Stomach (tissue), 9 donors: ENCODE results near the gene CDH1. TPM values are rescaled to one million over a fixed set of nuclear protein-coding genes. Genes with fewer than 3 reads are reported as not detected.
"Not testable (repeated sequence)": the region's sequence is repeated elsewhere in the genome, so short reads cannot be mapped to it uniquely, and the experiment has no call there.

ENCODE experiments used
- DNase-seq, 2 donors: peaks; one replicate each; pipeline versions ENCODE4 v3.0.0 to v3.0.0-alpha.2; 2013 to 2019
- H3K27ac ChIP-seq, 5 donors: fragments of 200-600 bp in 4 of 5; sonication (generic) in 4 of 5; one replicate each; pipeline ENCODE4 v1.5.1; 2013 to 2019; ENCODE audit warnings: mild to moderate bottlenecking in 1 of 5, moderate library complexity in 1 of 5
- H3K27me3 ChIP-seq, 3 donors: fragments of 200-600 bp; sonication (generic); one replicate each; pipeline ENCODE4 v1.5.1; 2017 to 2019; ENCODE audit warnings: mixed run types in 1 of 3
- H3K36me3 ChIP-seq, 4 donors: fragments of 200-600 bp; sonication (generic); 1 replicate in 3 of 4; 2 replicates in 1 of 4; pipeline ENCODE4 v1.5.1; 2016 to 2019
- H3K4me1 ChIP-seq, 4 donors: fragments of 200-600 bp; sonication (generic); one replicate each; pipeline ENCODE4 v1.5.1; 2016 to 2019
- H3K4me3 ChIP-seq, 4 donors: fragments of 200-600 bp; sonication (generic) in 3 of 4; one replicate each; pipeline ENCODE4 v1.5.1; 2016 to 2019; ENCODE audit warnings: mild to moderate bottlenecking in 1 of 4
- H3K9me3 ChIP-seq, 4 donors: fragments of 200-600 bp; sonication (generic); one replicate each; pipeline ENCODE4 v1.5.1; 2016 to 2019
- CTCF ChIP-seq, 7 experiments: fragments of 450-650 bp in 4 of 7; fragments of 200-600 bp in 3 of 7; sonication (generic) in 3 of 7; IDR thresholded peaks; one replicate each; pipeline ENCODE4 v1.5.1; 2016 to 2019; ENCODE audit warnings: antibody characterized with exemption in 7 of 7, control low read depth in 2 of 7, mild to moderate bottlenecking in 1 of 7
- EP300 ChIP-seq: sonication (generic); formaldehyde crosslinking; IDR thresholded peaks from one replicate; pipeline ENCODE4 v1.6.1; 2017; ENCODE audit warnings: antibody characterized with exemption
- POLR2A ChIP-seq, 4 donors: fragments of 450-650 bp; IDR thresholded peaks; one replicate each; pipeline ENCODE4 v1.6.1; 2016; ENCODE audit warnings: antibody characterized with exemption in 4 of 4, control low read depth in 2 of 4, mild to moderate bottlenecking in 1 of 4, moderate library complexity in 1 of 4
- POLR2AphosphoS5 ChIP-seq, 3 donors: sonication (generic); formaldehyde crosslinking; IDR thresholded peaks; one replicate each; pipeline ENCODE4 v1.6.1; 2016; ENCODE audit warnings: antibody characterized with exemption in 3 of 3
- WGBS, 5 donors: extraction: QIAGEN DNeasy Blood & Tissue Kit in 3 of 5; methylation state at CpG; one replicate each; pipeline versions ENCODE4 v1.1.5 to v1.1.7; 2013 to 2018; 5-methylcytosine and 5-hydroxymethylcytosine counted together
- intact Hi-C: fragments of 100-400 bp; cut with DNase I; formaldehyde crosslinking; loops from one replicate; pipeline ENCODE4 v1.15.1; 2023; ENCODE audit warnings: low total_unique reads
- polyA plus RNA-seq, 3 donors: library from polyadenylated mRNA; stranded (reverse); fragments of 200-250 nt; gene quantifications; one replicate each; pipeline ENCODE4 v1.2.3, GENCODE V29; 2013
- total RNA-seq, 5 donors: library from RNA; depleted of rRNA; stranded (reverse); fragments of >200 nt; gene quantifications; one replicate each; pipeline versions ENCODE4 v1.1.0 to v1.2.3, GENCODE V29; 2014 to 2016
- donor health status: healthy with polysubstance abuse.
- donor health status: Bipolar disorder and iron deficiency.
- donor health status: healthy.

CDH1 gene
- total and polyA plus RNA-seq, 8 donors = 15.0 to 567 (median 132) TPM

GRCh38 chr16:68786685-68787418, 49.8 kb downstream of the CDH1 start:
- DNase-seq = peak in 1 of 2 donors; percentile 90
- no peak for TF ChIP-seq POLR2A (IDR thresholded peaks at IDR 0.05)
- no peak for TF ChIP-seq EP300
- TF ChIP-seq POLR2AphosphoS5 (IDR thresholded peaks at IDR 0.05) = peak in 1 of 3 donors; percentile 28
- Histone ChIP-seq H3K9me3 (no peaks in the 10 kb centered on the region), H3K4me3 (no peak overlapping the region), H3K36me3 (no peaks in the 10 kb centered on the region), H3K4me1 (peaks cover 45 to 81% (median 50%) of the 10 kb centered on the region in 4 donors), H3K27ac (peak overlapping the region; percentile 31 to 56 (median 41)), H3K27me3 (no peaks in the 10 kb centered on the region)
- WGBS, 5 donors = 28 to 43% (median 34%) methylated on average over 7 of the region's 7 CpGs
- intact Hi-C loops = no loop called here

GRCh38 chr16:68787419-68787807, 50.3 kb downstream of the CDH1 start:
- H3K36me3 ChIP-seq, H3K27me3 ChIP-seq, H3K4me3 ChIP-seq, H3K9me3 ChIP-seq, DNase-seq, intact Hi-C loops: not testable (repeated sequence)
- H3K4me1 ChIP-seq = peaks cover 40 to 81% (median 49%) of the 10 kb centered on the region in 4 donors
- H3K27ac ChIP-seq = peak overlapping the region in 4 of 5 donors; percentile 31 to 56 (median 40)
- 44 to 91% (median 46%) methylated on average over 1 of the region's 1 CpG for WGBS, 5 donors

- no peaks in the 10 kb centered on the region for H3K36me3 ChIP-seq
- H3K9me3 ChIP-seq = no peaks in the 10 kb centered on the region
- DNase-seq = peak; percentile 65 to 84
- TF ChIP-seq CTCF (IDR thresholded peaks at IDR 0.05) (no peak), POLR2AphosphoS5 (IDR thresholded peaks at IDR 0.05) (peak in 2 of 3 donors; percentile 29 to 72)
- 28 to 49% (median 44%) methylated on average over 9 of the region's 9 CpGs for whole genome bisulfite sequencing, 5 donors
- no peak overlapping the region for H3K4me3 ChIP-seq
- no peaks in the 10 kb centered on the region for H3K27me3 ChIP-seq
- peak overlapping the region; percentile 39 to 81 (median 73) for H3K27ac ChIP-seq
- H3K4me1 ChIP-seq = peaks cover 40 to 71% (median 52%) of the 10 kb centered on the region in 4 donors
- intact Hi-C loops = loop anchor here (10.0 kb wide), 1 partner anchor 45 kb away; no protein-coding TSS in a partner anchor
Measured at GRCh38 chr16:68790130-68790761, 53.2 kb downstream of the CDH1 start.

- Histone ChIP-seq H3K27me3 (no peaks in the 10 kb centered on the region), H3K4me1 (peaks cover 34 to 64% (median 48%) of the 10 kb centered on the region in 4 donors), H3K9me3 (no peaks in the 10 kb centered on the region), H3K36me3 (no peaks in the 10 kb centered on the region), H3K27ac (peak overlapping the region; percentile 5 to 81 (median 73)), H3K4me3 (no peak overlapping the region)
- intact Hi-C loops = loop anchor here (10.0 kb wide), 1 partner anchor 46 kb away; no protein-coding TSS in a partner anchor
- 69 to 80% (median 76%) methylated on average over 4 of the region's 4 CpGs for WGBS, 5 donors
- TF ChIP-seq CTCF (IDR thresholded peaks at IDR 0.05) (no peak), POLR2AphosphoS5 (IDR thresholded peaks at IDR 0.05) (no peak), EP300 (no peak), POLR2A (IDR thresholded peaks at IDR 0.05) (no peak)
- no peak for DNase-seq
Measured at GRCh38 chr16:68790944-68791343, 53.9 kb downstream of the CDH1 start.

- WGBS, 5 donors = 19 to 41% (median 33%) methylated on average over 20 of the region's 20 CpGs
- no peaks in the 10 kb centered on the region for H3K36me3 ChIP-seq
- TF ChIP-seq CTCF (IDR thresholded peaks at IDR 0.05) (no peak), POLR2A (IDR thresholded peaks at IDR 0.05) (no peak), EP300 (no peak), POLR2AphosphoS5 (IDR thresholded peaks at IDR 0.05) (peak in 2 of 3 donors; percentile 29 to 41)
- intact Hi-C loops = loop anchor here (10.0 kb wide), 1 partner anchor 48 kb away; no protein-coding TSS in a partner anchor
- no peaks in the 10 kb centered on the region for H3K27me3 ChIP-seq
- H3K4me1 ChIP-seq = peaks cover 23 to 48% (median 35%) of the 10 kb centered on the region in 4 donors
- peak; percentile 51 to 80 for DNase-seq
- H3K9me3 ChIP-seq = no peaks in the 10 kb centered on the region
- H3K4me3 ChIP-seq = no peak overlapping the region
- peak overlapping the region; percentile 71 to 81 (median 73) for H3K27ac ChIP-seq
Measured at GRCh38 chr16:68792465-68793324, 55.6 kb downstream of the CDH1 start.
